ACHN (cell line): ENCODE data around the gene SPECC1L.

Source experiments
- DNase-seq: peaks from one replicate; pipeline ENCODE4 v3.0.0-alpha.2; 2015
- in situ Hi-C: cut with HindIII; loops from 2 replicates; pipeline ENCODE4 v1.10.0; 2017; ENCODE audit warnings: low sequenced_read_pairs, low pct_ligation_motif_present, low pct_unique_long_range_greater_than_20kb

SPECC1L gene

DNA sequence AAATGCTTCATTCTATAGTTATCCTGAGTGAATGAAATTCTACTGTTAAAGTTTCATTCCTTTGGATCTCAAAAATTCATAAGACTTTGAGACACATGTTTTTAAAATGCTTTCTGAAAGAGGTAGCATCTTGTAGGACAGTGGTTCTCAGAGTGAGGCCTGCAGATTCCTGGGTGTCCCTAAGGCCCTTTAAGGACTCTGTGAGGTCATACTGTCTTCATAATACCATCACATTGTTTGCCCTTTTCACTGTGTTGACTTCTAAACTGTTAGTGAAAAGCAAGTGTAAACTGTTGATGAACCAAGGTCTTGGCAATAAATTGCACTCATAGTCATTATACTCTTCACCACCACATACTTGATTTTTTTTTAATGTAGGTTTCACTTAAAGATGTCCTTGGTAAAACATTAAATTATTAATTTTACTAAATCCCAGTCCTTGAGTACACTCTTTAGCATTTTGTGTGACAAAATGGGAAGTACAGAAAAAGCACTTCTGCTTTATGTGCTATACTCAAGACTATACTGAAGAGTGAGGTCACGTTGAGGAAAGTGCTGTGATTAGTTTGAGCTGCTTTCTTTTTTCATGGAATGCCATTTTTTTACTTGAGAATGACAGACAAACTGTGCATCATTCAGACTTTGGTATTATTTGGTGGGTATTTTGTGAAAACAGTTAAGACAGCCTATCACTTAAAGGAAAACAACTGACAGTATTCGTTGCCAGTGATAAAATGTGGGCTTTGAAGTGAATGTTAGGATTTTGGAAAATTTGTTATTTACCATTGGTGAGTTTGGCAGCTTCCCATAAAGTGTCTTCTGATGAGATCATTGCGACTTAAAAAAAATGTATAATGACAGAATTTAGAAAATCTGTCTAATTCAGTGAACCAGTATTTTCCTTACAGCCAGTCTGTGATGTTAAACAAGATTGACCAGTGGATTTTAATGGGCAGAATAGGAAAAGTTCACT, 61.1 kb downstream of the SPECC1L start:
- in situ Hi-C loops = no loop called here
- no peak for DNase-seq

DNA sequence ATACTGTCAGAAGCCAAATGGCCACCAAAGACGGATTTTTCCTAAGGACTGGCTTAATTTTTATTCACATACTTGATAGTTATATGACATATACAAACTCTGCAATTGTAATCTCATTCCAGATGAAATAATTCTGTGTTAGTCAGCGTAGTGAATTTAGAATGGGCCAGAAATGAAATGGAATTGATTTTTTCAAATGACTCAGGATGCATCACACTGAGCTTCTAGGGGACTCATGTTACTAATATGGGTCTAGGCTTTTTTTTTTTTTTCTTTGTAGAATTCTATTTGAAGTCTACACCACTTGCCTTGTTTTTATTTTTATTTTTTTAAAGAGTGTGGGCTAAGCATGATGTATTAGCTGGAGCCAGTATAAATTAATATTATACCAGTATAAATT, 62.7 kb downstream of the SPECC1L start:
- in situ Hi-C loops = no loop called here
- no peak for DNase-seq

DNA sequence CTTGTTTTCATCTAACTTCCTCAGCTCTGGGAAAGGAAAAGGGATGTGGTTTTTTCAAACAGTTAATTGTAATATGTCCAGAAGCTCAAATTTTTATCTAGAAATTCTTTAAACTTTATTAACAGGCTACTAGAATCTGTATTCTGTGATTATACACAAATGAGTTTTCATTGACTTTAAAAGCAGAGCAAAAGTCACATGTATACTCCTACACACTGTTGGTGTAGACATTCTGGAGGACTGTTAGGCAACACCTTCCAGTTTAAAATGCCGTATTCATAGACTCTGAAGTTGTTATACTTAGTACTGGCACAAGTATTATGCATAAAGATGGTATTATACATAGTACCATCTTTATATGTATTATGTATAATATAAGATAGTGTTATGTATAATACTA, 64.9 kb downstream of the SPECC1L start:
- DNase-seq = no peak
- in situ Hi-C loops = no loop called here

- in situ Hi-C loops = no loop called here
- no peak for DNase-seq
Observed at GRCh38 chr22:24337894-24338645, 67.4 kb downstream of the SPECC1L start.

GRCh38 chr22:24338726-24339451, 68.3 kb downstream of the SPECC1L start:
- in situ Hi-C loops = no loop called here
- DNase-seq = no peak

GRCh38 chr22:24339452-24339747, 68.8 kb downstream of the SPECC1L start:
- in situ Hi-C loops = no loop called here
- no peak for DNase-seq

DNA sequence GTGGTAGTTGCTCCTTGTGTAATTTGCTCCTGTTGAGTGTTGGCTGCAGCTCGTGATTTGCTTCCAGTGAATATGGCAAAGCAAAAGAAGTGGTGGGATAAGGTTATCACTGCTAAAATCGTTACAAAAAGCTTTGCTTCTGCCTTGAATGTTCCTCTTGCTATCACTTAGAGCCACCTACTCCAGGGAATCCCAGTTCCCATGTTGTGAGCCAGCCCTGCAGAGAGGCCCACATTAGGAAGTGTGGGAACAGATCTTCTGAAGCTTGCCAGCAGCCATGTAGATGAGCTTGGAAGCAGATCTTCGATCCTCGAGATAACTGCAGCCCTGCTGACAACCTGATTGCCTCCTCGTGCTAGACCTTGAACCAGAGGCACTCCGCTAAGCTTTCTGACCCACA, 71.0 kb downstream of the SPECC1L start:
- no peak for DNase-seq
- in situ Hi-C loops = no loop called here

- in situ Hi-C loops = no loop called here
- no peak for DNase-seq
Observed at GRCh38 chr22:24350627-24351026, 80.0 kb downstream of the SPECC1L start.

DNA sequence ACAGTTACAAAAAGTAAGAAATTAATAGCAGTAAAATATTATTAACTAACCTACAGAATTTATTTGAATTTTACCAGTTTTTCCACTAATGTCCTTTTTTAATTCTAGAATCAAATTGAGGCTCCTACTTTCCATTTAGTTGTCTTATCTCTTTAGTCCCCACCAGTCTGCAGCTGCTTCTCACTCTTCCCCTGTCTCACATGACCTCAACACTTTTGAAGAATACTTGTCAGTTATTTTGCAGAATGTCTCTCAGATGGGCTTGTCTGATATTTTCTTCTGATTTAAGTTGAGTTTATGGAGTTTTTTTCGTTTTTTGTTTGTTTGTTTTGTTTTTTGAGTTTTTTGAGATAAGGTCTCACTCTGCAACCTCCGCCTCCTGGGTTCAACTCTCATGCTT, 82.5 kb downstream of the SPECC1L start:
- no peak for DNase-seq
- in situ Hi-C loops = no loop called here

DNA sequence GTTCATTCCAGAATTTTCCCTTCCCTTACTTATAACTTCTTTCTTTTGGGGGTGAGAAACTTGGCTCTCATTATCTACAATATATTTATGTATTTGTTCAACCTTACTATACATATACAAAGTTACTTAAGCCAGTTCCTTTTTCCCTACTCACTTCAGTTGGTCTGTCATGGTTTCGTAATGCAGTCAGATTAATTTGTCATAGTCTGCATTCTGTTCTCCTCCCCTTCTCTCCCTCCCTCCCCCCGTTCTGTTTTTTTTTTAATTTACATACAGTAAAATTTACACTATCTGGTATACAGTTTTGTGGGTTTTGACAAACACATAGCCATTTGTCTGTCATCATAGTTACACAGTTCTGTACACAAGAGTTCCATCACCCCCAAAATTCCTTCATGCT, 84.9 kb downstream of the SPECC1L start:
- no peak for DNase-seq
- in situ Hi-C loops = no loop called here

GRCh38 chr22:24357547-24357946, 86.9 kb downstream of the SPECC1L start:
- DNase-seq = no peak
- in situ Hi-C loops = no loop called here

DNA sequence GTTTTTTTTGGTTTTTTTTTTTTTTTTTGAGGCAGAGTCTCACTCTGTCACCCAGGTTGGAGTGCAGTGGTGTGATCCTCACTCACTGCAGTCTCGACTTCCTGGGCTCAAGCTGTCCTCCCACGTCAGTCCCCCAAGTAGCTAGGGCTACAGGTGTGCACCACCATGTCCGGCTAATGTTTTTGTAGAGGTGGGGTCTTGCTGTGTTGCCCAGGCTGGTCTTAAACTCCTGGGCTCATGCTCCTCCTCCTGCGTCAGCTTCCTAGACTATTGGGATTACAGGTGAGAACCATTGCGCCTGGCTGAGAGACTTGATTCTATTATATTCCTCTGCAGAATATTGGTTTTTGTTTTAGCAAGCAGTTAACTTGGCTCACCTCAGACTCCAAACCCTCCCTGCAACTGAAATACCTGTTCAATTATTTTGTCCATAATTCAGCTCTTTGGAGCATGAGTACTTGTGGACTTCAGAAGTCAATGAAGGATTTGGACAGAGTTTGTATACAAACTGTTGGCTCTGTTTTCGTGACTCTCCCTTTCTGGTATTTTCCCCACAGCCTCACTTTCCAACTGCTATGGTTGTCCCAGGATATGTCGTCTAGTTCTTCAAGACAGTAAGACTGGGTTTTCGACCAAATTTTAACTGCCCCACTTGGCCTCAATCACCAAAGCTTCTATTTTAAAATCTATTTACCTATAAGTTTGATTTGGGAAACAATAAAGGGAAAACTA, 87.6 kb downstream of the SPECC1L start:
- DNase-seq = no peak
- in situ Hi-C loops = no loop called here

DNA sequence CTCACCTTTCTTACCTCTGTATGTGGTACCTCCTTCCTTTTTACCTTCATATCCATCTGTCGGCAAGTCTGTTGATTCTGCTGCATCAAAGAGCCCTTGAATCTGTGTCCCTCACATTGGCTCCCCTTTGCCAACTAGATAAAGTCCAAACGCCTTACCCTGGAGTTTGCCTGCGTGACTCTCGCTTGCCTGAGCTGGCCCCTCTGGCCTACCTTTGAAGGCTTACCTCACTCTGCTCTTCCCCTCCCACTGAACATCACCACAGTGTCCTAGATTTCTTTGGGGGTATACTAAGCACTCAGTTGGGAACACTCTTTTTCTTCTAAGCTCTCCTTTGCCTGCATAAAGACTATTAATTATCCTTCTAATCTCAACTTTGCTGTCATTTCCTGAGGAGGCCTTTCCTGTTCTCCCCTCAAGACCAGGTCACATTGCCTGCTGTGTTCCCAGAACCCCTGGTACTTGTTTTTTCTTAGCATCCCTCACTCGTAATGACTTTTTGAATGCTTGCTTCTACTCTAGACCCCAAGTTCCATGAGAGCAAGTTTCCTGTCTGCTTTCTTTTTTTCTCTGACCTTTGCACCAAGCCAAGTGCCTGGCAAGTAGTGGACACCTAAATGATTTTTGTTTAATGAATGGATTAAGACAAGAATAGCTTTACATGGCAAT, 89.0 kb downstream of the SPECC1L start:
- in situ Hi-C loops = no loop called here
- DNase-seq = no peak

DNA sequence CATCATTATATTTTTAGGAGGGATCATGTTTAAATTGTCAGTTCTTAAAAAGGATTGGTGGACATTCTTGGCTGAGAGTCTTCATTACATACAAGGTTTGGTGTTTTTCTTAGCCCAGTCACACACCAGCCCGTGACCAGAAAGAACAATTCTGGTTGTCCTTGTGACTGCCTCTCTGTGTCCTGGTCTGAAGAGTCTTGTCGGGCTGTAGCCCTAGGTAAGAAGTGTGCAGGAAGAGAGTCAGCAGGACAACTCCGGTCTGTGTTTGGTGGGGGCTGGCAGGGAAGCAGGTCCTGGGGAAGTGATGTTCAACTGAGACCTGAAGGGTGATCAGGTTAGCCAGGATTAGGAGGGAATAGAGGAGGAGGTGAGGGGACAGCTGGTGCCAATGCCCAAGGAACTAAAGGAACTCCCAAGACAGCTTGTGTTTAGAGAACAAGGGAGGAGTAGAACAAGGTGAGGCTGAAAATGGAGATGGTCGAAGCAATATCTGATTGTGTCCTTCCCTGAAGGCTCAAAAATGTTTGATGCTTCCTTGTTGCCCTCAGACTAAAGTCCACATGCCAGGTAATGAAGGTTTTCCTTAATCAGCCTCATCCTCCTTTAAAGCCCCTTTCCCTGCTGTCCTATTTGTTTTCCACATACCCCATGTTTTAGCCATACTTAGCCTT, 91.5 kb downstream of the SPECC1L start:
- no peak for DNase-seq
- in situ Hi-C loops = no loop called here

GRCh38 chr22:24363243-24363642, 92.6 kb downstream of the SPECC1L start:
- DNase-seq = no peak
- in situ Hi-C loops = no loop called here

- DNase-seq = no peak
- in situ Hi-C loops = no loop called here
Observed at GRCh38 chr22:24366701-24367100, 96.1 kb downstream of the SPECC1L start.

DNA sequence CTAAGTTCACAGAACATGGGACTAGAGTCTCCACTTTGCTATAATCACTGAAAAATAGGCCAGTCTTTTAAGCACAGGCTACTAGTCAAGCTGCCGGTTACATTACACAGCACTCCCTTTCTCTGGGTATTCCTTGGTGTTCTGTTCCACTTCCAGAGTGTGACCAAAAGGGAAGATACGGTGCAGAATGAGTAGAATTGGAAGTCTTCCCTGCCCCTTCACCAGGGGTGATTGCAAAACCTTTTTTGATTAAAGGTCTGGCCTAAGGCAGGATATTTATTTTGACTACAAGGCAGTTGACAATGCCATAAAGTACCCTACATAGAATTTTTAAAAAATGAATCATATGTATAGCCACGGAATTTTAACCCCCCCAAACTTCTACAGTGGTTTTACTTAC, 97.2 kb downstream of the SPECC1L start:
- in situ Hi-C loops = no loop called here
- no peak for DNase-seq

DNA sequence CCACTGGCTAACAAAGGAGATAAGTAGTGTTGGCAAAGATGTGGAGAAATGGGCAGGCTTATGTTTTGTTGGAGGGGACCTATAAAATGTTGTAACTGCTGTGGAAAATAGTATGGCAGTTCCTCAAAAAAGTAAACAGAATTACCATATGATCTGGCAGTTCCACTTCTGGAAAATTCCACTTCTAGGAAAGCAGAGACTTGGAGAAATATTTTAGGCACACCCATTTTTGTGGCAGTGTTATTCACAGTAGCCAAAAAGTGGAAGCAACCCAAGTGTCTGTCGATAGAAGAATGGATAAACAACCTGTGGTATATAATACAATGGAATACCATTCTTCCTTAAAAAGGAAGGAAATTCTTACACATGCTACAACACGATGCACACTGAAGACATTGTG, 99.8 kb downstream of the SPECC1L start:
- in situ Hi-C loops = no loop called here
- no peak for DNase-seq
